Vagina (tissue), 2 donors: Measurements from ENCODE around the gene CKB. TPM values are rescaled to one million over a fixed set of nuclear protein-coding genes. Genes with fewer than 3 reads are reported as not detected.

Source experiments
- DNase-seq, 2 donors: peaks; one replicate each; pipeline ENCODE4 v3.0.0-alpha.2; 2017; ENCODE audit errors: extremely low spot score in 2 of 2
- H3K27ac ChIP-seq: fragments of 200-600 bp; sonication (generic); one replicate; pipeline ENCODE4 v1.5.1; 2019
- H3K27me3 ChIP-seq: fragments of 200-600 bp; sonication (generic); one replicate; pipeline ENCODE4 v1.5.1; 2019
- H3K36me3 ChIP-seq, 2 donors: fragments of 200-600 bp; sonication (generic); one replicate each; pipeline ENCODE4 v1.5.1; 2017 to 2019
- H3K4me1 ChIP-seq: fragments of 200-600 bp; sonication (generic); one replicate; pipeline ENCODE4 v1.5.1; 2019
- H3K4me3 ChIP-seq, 2 donors: fragments of 200-600 bp; sonication (generic); 1 replicate in 1 of 2; 2 replicates in 1 of 2; pipeline ENCODE4 v1.5.1; 2016 to 2019
- H3K9me3 ChIP-seq: fragments of 200-600 bp; sonication (generic); one replicate; pipeline ENCODE4 v1.5.1; 2019
- CTCF ChIP-seq, 3 experiments: fragments of 450-650 bp in 2 of 3; fragments of 200-600 bp in 1 of 3; sonication (generic) in 1 of 3; IDR thresholded peaks; one replicate each; pipeline ENCODE4 v1.5.1; 2017 to 2019; ENCODE audit warnings: antibody characterized with exemption in 3 of 3, mild to moderate bottlenecking in 2 of 3, moderate library complexity in 2 of 3
- POLR2A ChIP-seq, 2 donors: fragments of 450-650 bp; IDR thresholded peaks; one replicate each; pipeline ENCODE4 v1.6.1; 2017; ENCODE audit warnings: antibody characterized with exemption in 2 of 2, mild to moderate bottlenecking in 2 of 2, moderate library complexity in 2 of 2
- POLR2AphosphoS5 ChIP-seq, 2 donors: sonication (generic); formaldehyde crosslinking; IDR thresholded peaks; one replicate each; pipeline ENCODE4 v1.9.0; 2017; ENCODE audit warnings: antibody characterized with exemption in 2 of 2, mild to moderate bottlenecking in 2 of 2, low read depth in 1 of 2; ENCODE audit not compliant: insufficient read depth in 1 of 2
- intact Hi-C: fragments of 100-400 bp; cut with DNase I; formaldehyde crosslinking; loops from one replicate; pipeline ENCODE4 v1.15.1; 2023
- total RNA-seq: library from RNA; depleted of rRNA; stranded (reverse); fragments of >200 nt; gene quantifications from one replicate; pipeline ENCODE4 v1.2.3, GENCODE V29; 2016

The CKB gene
- total RNA-seq, 1 donor from 2014 or later = 179 TPM

- Histone ChIP-seq H3K27me3 (no peaks in the 10 kb centered on the region), H3K4me1 (peaks cover 26% of the 10 kb centered on the region), H3K27ac (no peak overlapping the region), H3K4me3 (no peak overlapping the region), H3K36me3 (peaks cover 0 to 5% of the 10 kb centered on the region in 2 donors), H3K9me3 (no peaks in the 10 kb centered on the region)
- intact Hi-C loops = no loop called here
- no peak for DNase-seq
- TF ChIP-seq POLR2A (IDR thresholded peaks at IDR 0.05) = no peak
- no peak for TF ChIP-seq CTCF (IDR thresholded peaks at IDR 0.05)
Measured at GRCh38 chr14:103509864-103510723, 12.5 kb downstream of the CKB start.

GRCh38 chr14:103508521-103509329 is 13.9 kb downstream of the CKB start:
- Histone ChIP-seq H3K9me3 (no peaks in the 10 kb centered on the region), H3K4me3 (no peak overlapping the region), H3K27ac (no peak overlapping the region), H3K36me3 (peaks cover 0 to 19% of the 10 kb centered on the region in 2 donors), H3K4me1 (peaks cover 15% of the 10 kb centered on the region), H3K27me3 (no peaks in the 10 kb centered on the region)
- TF ChIP-seq POLR2AphosphoS5 (IDR thresholded peaks at IDR 0.05; ENCODE audit: insufficient read depth in 1 of 2, low read depth in 1 of 2) (no peak), CTCF (IDR thresholded peaks at IDR 0.05) (no peak), POLR2A (IDR thresholded peaks at IDR 0.05) (no peak)
- DNase-seq = no peak
- intact Hi-C loops = no loop called here

GRCh38 chr14:103507751-103508150 is 14.9 kb downstream of the CKB start:
- Histone ChIP-seq H3K9me3 (no peaks in the 10 kb centered on the region), H3K27ac (no peak overlapping the region), H3K4me3 (no peak overlapping the region), H3K4me1 (peaks cover 5% of the 10 kb centered on the region), H3K27me3 (no peaks in the 10 kb centered on the region), H3K36me3 (peaks cover 0 to 28% of the 10 kb centered on the region in 2 donors)
- TF ChIP-seq CTCF (IDR thresholded peaks at IDR 0.05) (no peak), POLR2AphosphoS5 (IDR thresholded peaks at IDR 0.05; ENCODE audit: insufficient read depth in 1 of 2, low read depth in 1 of 2) (no peak), POLR2A (IDR thresholded peaks at IDR 0.05) (no peak)
- intact Hi-C loops = no loop called here
- no peak for DNase-seq

GRCh38 chr14:103504991-103505565 is 17.6 kb downstream of the CKB start:
- H3K9me3 ChIP-seq = no peaks in the 10 kb centered on the region
- H3K4me1 ChIP-seq = peaks cover 5% of the 10 kb centered on the region
- H3K27ac ChIP-seq = no peak overlapping the region
- peaks cover 0 to 38% of the 10 kb centered on the region in 2 donors for H3K36me3 ChIP-seq
- DNase-seq = no peak
- intact Hi-C loops = loop anchor here (5.0 kb wide), 1 partner anchor 42 kb away; no protein-coding TSS in a partner anchor
- H3K27me3 ChIP-seq = no peaks in the 10 kb centered on the region
- TF ChIP-seq POLR2AphosphoS5 (IDR thresholded peaks at IDR 0.05; ENCODE audit: insufficient read depth in 1 of 2, low read depth in 1 of 2) = no peak
- TF ChIP-seq POLR2A (IDR thresholded peaks at IDR 0.05) = no peak
- no peak for TF ChIP-seq CTCF (IDR thresholded peaks at IDR 0.05)
- no peak overlapping the region for H3K4me3 ChIP-seq
